Measurements from ENCODE around the gene CFAP46.

GRCh38 chr10:132970641-132971438 lies 28.5 kb upstream of the CFAP46 start:
- TF ChIP-seq SIN3A (IDR thresholded peaks at IDR 0.05; ENCODE audit: borderline replicate concordance, insufficient read depth, low read depth, low read length), result no peak
- TF ChIP-seq CTCF (IDR thresholded peaks at IDR 0.05), result no peak
- no peak for TF ChIP-seq POLR2AphosphoS5 (IDR thresholded peaks at IDR 0.05; ENCODE audit: low read depth, low read length)

All from Panc1 (cell line).